NCI-H2081 treated with DMSO at 0.1 percent for 48 hours (cell line): ENCODE measurements around the gene MCOLN3.
"Not testable (repeated sequence)": the region's sequence is repeated elsewhere in the genome, so short reads cannot be mapped to it uniquely, and the experiment has no call there.

ENCODE experiments used
- DNase-seq: peaks from one replicate; lab custom pipeline; 2025; lab: John Stamatoyannopoulos, UW

MCOLN3 gene

GRCh38 chr1:85047472-85048295 lies 616 bp downstream of the MCOLN3 start:
- no peak for DNase-seq

GRCh38 chr1:85047144-85047471 lies 1.2 kb downstream of the MCOLN3 start:
- no peak for DNase-seq

GRCh38 chr1:85042413-85042812 lies 5.9 kb downstream of the MCOLN3 start:
- DNase-seq = no peak

GRCh38 chr1:85041793-85042192 lies 6.5 kb downstream of the MCOLN3 start:
- no peak for DNase-seq

DNA sequence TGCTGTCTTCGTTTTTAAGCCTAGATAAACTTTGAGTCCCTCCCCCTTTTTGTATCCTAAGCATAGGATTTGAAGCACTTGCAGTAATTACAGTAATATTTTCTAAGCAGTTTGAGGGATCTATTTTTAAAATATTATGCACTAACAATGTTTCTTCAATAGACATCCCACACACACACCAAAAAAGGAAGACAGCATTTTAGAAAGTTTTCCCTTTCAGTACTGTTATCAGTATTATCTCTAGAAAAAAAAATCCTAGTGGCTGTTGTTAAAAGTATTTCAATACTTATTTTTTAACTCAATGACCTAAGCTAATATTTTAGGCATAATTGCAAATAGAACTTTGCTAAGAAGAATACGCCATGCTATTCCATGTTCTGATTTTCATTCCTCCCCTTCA lies 15.1 kb downstream of the MCOLN3 start:
- DNase-seq = no peak

DNA sequence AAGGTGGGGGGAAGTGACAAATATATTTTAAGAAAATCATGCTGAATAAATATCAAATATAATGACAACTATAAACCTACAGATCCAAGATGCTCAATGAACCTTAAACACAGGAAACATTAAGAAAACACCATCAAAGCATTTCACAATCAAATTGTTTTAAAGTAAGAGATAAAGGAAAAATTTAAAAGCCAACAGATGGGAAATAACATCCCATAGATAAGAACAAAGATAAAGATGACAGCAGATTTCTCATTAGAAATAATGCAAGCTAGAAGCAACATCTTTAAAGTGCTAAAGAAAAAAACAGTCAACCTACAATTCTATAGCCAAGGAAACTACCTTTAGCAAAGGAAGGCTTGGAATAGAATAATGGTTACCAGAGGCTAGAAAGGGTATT lies 17.8 kb downstream of the MCOLN3 start:
- DNase-seq = no peak

GRCh38 chr1:85028151-85028550 lies 20.1 kb downstream of the MCOLN3 start:
- DNase-seq = no peak

DNA sequence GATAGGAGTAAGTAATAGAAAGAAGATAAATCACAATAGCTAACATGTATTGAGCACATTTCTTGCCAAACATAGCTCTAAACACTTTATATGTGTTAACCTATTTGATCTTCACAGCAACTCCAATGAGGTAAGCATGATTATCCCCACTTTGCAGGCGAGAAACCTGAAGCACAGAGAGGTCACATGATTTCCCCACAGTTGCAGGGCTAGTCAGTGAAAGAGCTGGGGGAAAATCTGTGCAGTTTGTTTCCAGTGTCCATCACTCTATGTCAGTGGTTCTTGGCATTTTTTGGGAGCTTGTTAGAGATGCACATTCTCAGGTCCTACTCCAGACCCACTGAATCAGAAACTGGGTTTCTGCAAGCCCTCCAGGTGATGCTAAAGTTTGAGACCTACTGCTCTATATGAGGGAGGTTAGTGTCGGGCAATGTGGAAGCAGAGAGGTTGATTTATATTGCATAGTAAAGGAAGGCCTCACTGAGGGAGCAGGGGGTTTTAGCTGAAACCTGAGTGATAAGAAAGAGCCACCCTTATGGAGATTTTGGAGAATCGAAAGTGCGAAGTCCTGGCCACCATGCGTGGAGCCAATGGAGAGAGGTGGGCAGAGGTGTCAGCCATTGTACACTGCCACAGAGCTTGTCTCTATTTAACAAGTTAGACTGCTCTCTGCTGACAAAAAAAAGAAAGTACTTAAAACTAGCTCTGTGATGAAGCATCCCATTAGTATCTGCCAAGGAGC lies 20.9 kb downstream of the MCOLN3 start:
- DNase-seq = no peak

GRCh38 chr1:85025940-85026339 lies 22.4 kb downstream of the MCOLN3 start:
- no peak for DNase-seq

- no peak for DNase-seq
These were observed 23.6 kb downstream of the MCOLN3 start for GRCh38 chr1:85024736-85025135.

DNA sequence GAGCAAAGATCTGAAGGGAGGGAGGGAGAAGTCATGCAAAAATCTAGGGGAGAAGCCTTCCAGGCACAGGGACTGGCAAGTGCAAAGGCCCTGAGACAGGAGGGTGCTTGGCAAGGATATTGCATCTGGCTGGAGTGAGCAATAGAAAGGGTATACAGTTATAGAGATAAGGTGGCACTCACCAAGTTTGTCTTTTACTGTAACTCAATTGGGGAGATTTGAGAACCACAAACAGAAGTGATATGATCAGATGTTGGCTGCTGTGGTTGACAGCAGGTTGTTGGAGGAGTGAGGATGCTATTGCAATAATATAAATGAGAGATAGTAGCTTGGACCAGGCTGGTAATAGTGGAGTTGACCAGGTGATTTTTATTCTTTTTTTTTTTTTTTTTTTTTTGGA lies 25.6 kb downstream of the MCOLN3 start:
- no peak for DNase-seq

GRCh38 chr1:85019994-85020393 lies 28.3 kb downstream of the MCOLN3 start:
- DNase-seq = no peak

- no peak for DNase-seq
These were observed 32.5 kb downstream of the MCOLN3 start for GRCh38 chr1:85015826-85016225.

DNA sequence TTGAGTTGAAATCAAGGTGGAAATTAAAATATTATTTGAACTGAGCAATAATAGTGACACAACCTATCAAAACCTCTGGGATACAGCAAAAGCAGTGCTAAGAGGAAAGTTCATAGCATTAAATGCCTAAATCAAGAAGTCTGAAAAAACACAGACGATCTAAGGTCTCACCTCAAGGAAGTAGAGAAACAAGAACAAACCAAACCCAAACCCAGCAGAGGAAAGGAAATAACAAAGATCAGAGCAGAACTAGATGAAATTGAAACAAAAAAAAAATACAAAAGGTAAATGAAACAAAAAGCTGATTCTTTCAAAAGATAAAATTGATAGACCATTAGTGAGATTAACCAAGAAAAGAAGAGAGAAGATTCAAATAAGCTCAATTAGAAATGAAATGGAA lies 42.7 kb downstream of the MCOLN3 start:
- not testable (repeated sequence) for DNase-seq

GRCh38 chr1:85001742-85002141 lies 46.6 kb downstream of the MCOLN3 start:
- DNase-seq = no peak

GRCh38 chr1:84998642-84999280 lies 49.5 kb downstream of the MCOLN3 start:
- no peak for DNase-seq

- DNase-seq = no peak
These were observed 50.4 kb downstream of the MCOLN3 start for GRCh38 chr1:84997667-84998600.

- DNase-seq = no peak
These were observed 51.2 kb downstream of the MCOLN3 start, which contains the start of gene MCOLN2 for GRCh38 chr1:84996846-84997666. MCOLN2 (minus strand) TSS chr1:84997113; CDS start chr1:84996872, 241 bp downstream.

DNA sequence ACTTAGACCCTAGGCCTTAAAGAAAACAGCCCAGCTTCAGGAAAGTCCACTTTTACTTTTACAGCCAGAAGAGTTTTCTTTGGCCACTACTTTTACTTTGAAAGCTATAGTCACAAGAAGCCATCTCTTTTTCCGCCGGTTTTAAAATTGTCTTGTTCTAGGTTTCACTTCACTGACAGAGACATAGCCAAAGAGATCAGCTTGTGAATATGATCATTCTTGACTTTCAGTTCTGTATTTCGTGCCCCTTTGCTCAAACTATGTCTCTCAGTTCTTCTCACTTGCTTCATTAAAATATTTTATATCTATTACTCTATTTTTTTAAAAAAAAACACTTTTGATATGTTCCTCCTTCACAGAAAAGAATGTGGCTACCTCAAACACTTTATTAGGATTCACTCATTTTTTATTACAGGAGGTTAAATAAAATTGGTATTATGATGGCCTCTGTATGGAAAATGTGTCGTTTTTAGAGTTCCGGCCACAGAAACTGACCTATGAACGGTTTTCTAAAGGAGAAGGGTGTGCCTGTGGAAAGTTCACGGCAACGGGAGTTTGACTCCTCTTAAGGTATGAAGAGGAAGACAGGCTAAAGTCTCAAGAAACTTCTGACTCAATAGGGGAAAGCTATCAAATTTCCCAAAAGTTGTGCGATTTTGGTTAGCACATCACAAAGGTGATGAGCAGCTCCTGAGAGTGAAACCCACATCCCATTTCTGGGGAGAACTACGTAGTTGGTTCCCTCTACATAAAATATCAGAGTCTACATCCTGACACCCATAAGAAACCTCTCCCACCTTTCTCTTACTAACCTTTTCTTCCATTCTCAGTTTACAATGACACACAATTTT lies 52.6 kb downstream of the MCOLN3 start:
- DNase-seq = no peak
